Cardiac fibroblast (primary cell): ENCODE results near the gene CRB3.
A peak's percentile ranks its signal among the peaks of the same experiment; 100 is the strongest.

Experiments used
- DNase-seq, 2 donors: peaks; one replicate each; pipeline versions ENCODE4 v3.0.0 to v3.0.0-alpha.2; 2010; ENCODE audit warnings: low read depth in 2 of 2
- H3K4me3 ChIP-seq, 2 donors: replicated peaks in 1 of 2; 1 replicate in 1 of 2; 2 replicates in 1 of 2; pipeline ENCODE4 v1.5.1; 2011; ENCODE audit warnings: low read depth in 2 of 2, low read length in 2 of 2, mild to moderate bottlenecking in 2 of 2, moderate library complexity in 1 of 2
- TF ChIP-seq, protein P1 (sequence below): IDR thresholded peaks from one replicate; pipeline ENCODE4 v1.5.1; 2011; ENCODE audit warnings: low read depth, mild to moderate bottlenecking, low read length, inconsistent platforms

The CRB3 gene

DNA sequence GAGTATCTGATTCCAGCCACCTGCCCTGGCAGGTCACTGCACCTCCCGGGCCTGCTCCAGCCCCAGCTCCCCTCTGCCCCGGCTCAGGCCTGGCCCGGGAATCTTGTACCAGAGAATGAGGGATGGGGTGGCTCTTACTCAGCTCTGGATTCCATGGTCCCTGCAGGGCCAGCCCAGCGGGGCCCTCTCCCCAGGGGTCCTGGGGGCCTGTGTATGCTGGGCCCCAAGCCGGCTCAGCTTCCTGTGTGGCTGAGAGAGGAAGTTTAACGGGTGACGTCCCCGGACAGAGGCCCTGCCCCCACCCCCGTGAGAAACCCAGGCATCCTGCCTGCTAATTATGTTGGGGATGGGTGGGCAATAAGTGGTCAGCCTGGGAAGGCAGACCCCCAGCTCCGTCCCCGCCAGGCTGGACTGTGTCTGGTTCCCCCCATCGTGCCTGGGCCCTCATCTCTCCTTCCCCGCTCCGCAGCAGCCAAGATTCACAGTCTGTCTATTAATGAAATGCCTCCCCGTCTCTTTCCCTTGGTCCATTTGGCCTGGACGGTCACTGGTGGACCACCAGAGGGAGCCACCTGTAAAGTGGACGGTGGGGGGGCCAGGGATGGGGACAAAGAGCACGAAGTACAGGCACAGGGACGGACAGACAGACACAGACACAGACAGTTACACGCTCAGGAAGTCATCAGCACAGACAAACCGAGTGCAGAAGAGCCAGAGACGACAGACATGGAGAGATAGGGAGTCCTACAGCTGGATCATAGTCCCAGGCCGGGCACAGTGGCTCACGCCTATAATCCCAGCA lies 17.7 kb downstream of the CRB3 start, which contains the start of gene DENND1C:
TSS of gene DENND1C (minus strand) at position 247 of the 802 bp plus-strand sequence. CDS start at position 155, 92 bp downstream.
- peak in 1 of 2 donors; percentile 16 for DNase-seq
- no peak within 1 kb of the TSS for H3K4me3 ChIP-seq
- TF ChIP-seq, protein P1, sequence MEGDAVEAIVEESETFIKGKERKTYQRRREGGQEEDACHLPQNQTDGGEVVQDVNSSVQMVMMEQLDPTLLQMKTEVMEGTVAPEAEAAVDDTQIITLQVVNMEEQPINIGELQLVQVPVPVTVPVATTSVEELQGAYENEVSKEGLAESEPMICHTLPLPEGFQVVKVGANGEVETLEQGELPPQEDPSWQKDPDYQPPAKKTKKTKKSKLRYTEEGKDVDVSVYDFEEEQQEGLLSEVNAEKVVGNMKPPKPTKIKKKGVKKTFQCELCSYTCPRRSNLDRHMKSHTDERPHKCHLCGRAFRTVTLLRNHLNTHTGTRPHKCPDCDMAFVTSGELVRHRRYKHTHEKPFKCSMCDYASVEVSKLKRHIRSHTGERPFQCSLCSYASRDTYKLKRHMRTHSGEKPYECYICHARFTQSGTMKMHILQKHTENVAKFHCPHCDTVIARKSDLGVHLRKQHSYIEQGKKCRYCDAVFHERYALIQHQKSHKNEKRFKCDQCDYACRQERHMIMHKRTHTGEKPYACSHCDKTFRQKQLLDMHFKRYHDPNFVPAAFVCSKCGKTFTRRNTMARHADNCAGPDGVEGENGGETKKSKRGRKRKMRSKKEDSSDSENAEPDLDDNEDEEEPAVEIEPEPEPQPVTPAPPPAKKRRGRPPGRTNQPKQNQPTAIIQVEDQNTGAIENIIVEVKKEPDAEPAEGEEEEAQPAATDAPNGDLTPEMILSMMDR: peak; percentile 55

DNA sequence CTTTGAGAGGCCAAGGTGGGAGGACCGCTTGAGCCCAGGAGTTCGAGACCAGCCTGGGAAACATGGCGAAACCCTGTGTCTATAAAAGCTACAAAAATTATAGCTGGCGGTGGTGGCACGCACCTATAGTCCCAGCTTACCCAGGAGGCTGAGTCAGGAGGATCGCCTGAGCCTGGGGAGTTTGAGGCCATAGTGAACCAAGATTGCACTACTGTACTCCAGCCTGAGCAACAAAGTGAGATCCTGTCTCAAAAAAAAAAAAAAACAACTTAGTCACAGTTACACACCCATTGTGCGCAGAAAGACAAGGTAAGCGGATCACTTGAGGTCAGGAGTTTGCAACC lies 18.2 kb downstream of the CRB3 start:
- DNase-seq: no peak
- TF ChIP-seq, protein P1: no peak
- no peak overlapping the region for H3K4me3 ChIP-seq

DNA sequence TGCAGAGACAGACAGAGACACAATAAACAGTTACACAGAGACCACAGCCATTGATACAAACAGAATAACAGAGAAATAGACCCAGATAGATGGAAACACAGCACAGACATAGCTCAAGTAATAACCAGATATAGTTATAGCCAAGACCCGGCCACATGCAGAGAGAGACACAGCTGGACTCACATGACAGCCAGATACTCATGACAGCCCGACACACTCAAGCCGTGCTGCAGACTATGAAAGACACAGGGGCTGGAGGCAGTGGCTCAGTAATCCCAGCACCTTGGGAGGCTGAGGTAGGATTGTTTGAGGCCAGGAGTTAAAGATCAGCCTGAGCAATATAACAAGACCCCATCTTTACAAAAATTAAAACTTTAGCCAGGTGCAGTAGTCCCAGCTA lies 19.2 kb downstream of the CRB3 start:
- H3K4me3 ChIP-seq: no peak overlapping the region
- no peak for DNase-seq
- TF ChIP-seq, protein P1: no peak

DNA sequence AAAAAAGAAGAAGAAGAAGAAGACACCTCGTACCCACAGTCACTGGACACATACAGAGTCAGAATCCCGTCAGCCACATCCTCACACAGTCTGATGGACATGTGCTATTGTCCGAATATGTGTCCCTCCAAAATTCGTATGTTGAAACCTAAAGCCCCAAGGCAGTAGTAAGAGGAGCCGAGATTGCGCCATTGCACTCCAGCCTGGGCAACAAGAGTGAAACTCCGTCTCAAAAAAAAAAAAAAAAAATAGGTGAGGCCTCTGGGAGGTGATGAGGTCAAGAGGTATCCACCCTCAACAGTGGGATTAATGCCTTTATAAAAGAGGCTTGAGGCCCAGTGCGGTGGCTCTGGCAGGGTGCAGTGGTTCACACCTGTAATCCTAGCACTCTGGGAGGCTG lies 20.2 kb downstream of the CRB3 start:
- TF ChIP-seq, protein P1: no peak
- H3K4me3 ChIP-seq: no peak overlapping the region
- DNase-seq: no peak

DNA sequence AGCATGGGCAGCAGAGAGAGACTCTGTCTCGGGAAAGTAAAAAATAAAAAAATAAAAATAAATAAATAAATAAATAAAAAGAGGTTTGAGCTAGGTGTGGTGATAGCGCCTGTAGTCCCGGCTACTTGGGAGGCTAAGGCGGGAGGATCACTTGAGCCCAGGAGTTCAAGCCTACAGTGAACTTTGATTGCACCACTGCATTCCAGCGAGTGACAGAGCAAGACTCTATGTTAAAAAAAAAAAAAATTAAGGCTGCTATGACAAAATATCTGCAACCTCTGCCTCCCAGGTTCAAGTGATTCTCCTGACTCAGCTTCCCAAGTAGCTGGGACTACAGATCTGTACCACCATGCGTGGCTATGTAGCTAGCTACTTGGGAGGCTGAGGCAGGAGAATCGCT lies 20.8 kb downstream of the CRB3 start:
- TF ChIP-seq, protein P1: no peak
- no peak overlapping the region for H3K4me3 ChIP-seq
- no peak for DNase-seq

DNA sequence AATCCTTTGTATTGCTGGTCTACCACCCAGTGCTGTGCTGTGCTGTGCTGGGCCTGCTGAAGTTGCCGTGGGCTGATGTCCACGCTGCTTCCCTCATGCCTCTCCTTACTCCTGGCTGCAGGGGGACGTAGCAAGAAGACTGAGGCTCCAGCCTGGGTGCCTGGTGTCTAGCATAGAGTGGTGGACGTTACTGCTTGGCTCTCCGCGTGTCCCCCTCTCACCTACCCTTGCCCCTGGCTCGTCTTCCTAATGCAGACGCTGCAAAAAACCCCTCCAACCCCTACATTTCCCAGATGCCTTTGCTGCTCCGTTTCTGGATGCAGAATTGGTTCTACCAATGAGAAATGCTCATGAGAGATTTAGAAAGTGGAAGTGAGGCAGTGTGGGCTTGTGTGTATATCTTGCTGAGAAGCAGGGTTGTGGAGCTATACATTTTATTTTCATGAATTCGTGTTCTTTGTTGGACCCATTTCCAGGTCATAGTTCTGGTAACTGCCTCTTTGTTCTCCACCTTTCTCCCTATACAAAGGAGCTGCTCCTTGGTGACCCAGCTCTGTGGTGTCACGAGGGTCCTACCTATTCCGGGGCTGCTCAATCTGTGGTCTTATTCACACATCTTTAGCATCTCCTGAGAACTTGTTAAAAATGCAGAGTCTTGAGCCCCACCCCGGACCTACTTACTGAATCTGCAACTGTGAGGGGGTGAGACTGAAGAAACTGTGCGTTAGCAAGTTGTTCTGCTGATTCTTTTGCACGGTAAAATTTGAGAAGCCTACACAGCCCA lies 25.4 kb downstream of the CRB3 start:
- TF ChIP-seq, protein P1: no peak
- no peak overlapping the region for H3K4me3 ChIP-seq
- DNase-seq: no peak
